Measurements from ENCODE around the gene TCP1.

GRCh38 chr6:159759645-159760044 lies 29.8 kb downstream of the TCP1 start:
- TF ChIP-seq CTCF (IDR thresholded peaks at IDR 0.05), result no peak
- no peak for TF ChIP-seq POLR2AphosphoS5 (IDR thresholded peaks at IDR 0.05; ENCODE audit: low read depth, low read length)
- TF ChIP-seq REST (IDR thresholded peaks at IDR 0.05; ENCODE audit: insufficient read depth in 1 of 2, low read depth in 2 of 2, low read length in 1 of 2), result no peak
- TF ChIP-seq SIN3A (IDR thresholded peaks at IDR 0.05; ENCODE audit: borderline replicate concordance, insufficient read depth, low read depth, low read length), result no peak
